SK-N-SH (cell line): Measurements from ENCODE around the gene GPD2. TPM values are rescaled to one million over a fixed set of nuclear protein-coding genes. Genes with fewer than 3 reads are reported as not detected.

Experiments
- CTCF ChIA-PET: fragments of 300-600, 350-600 bp; formaldehyde crosslinking; extraction: SDS; loops from one replicate; lab custom pipeline; 2021; lab: Yijun Ruan, JAX
- POLR2A ChIA-PET: fragments of 350-600 bp; sonication (Branson Sonifier 250); formaldehyde crosslinking; extraction: SDS; loops from one replicate; lab custom pipeline; 2020; ENCODE audit warnings: antibody characterized with exemption, inconsistent platforms; lab: Yijun Ruan, JAX
- DNase-seq: peaks from one replicate; pipeline ENCODE4 v3.0.0; 2012
- H2AFZ ChIP-seq: fragments of 200-600 bp; sonication (generic); 2 replicates; pipeline ENCODE4 v1.8.1; 2016; ENCODE audit warnings: antibody characterized with exemption, mild to moderate bottlenecking, low read depth
- H3F3A ChIP-seq: fragments of 200-600 bp; sonication (generic); replicated peaks from 2 replicates; pipeline ENCODE3; 2016; ENCODE audit warnings: antibody characterized with exemption, mild to moderate bottlenecking; ENCODE audit not compliant: insufficient read depth
- H3K27ac ChIP-seq, 2 experiments: fragments of 200-500 bp in 1 of 2; fragments of 200-600 bp in 1 of 2; sonication (Bioruptor generic) in 1 of 2; sonication (generic), shearing (Covaris generic) in 1 of 2; 2 replicates each; pipeline versions ENCODE4 v1.5.1 to v1.6.1; 2014 to 2016; ENCODE audit warnings: low read depth in 2 of 2, inconsistent platforms in 1 of 2, low read length in 1 of 2, mild to moderate bottlenecking in 1 of 2, mixed read lengths in 1 of 2
- H3K27me3 ChIP-seq: fragments of 200-600 bp; sonication (generic), shearing (Covaris generic); 2 replicates; pipeline ENCODE4 v1.6.1; 2016; ENCODE audit warnings: mixed run types; ENCODE audit not compliant: insufficient read depth
- H3K36me3 ChIP-seq, 2 experiments: fragments of 200-500 bp in 1 of 2; fragments of 200-600 bp in 1 of 2; sonication (Bioruptor generic) in 1 of 2; sonication (generic) in 1 of 2; replicated peaks in 1 of 2; 2 replicates each; pipeline versions ENCODE3 to v1.5.1; 2014 to 2016; ENCODE audit warnings: low read length in 1 of 2, mild to moderate bottlenecking in 1 of 2; ENCODE audit not compliant: insufficient read depth in 2 of 2, control insufficient read depth in 1 of 2
- H3K4me1 ChIP-seq, 2 experiments: fragments of 200-500 bp in 1 of 2; fragments of 200-600 bp in 1 of 2; sonication (Bioruptor generic) in 1 of 2; sonication (generic), shearing (Covaris generic) in 1 of 2; 2 replicates each; pipeline versions ENCODE4 v1.5.1 to v1.6.1; 2014 to 2016; ENCODE audit warnings: low read depth in 1 of 2, low read length in 1 of 2, mixed run types in 1 of 2; ENCODE audit not compliant: insufficient read depth in 2 of 2, control insufficient read depth in 1 of 2
- H3K4me2 ChIP-seq: fragments of 200-600 bp; sonication (generic), shearing (Covaris generic); 2 replicates; pipeline ENCODE4 v1.6.1; 2017; ENCODE audit warnings: mixed run types
- H3K4me3 ChIP-seq, 2 experiments: fragments of 200-500 bp in 1 of 2; fragments of 200-600 bp in 1 of 2; sonication (Bioruptor generic) in 1 of 2; sonication (generic), shearing (Covaris generic) in 1 of 2; 2 replicates each; pipeline versions ENCODE4 v1.5.1 to v1.8.1; 2014 to 2016; ENCODE audit warnings: low read depth in 2 of 2, inconsistent platforms in 1 of 2, low read length in 1 of 2, mild to moderate bottlenecking in 1 of 2, mixed read lengths in 1 of 2, moderate library complexity in 1 of 2
- H3K79me2 ChIP-seq: fragments of 200-600 bp; sonication (generic); 2 replicates; pipeline ENCODE4 v1.8.1; 2017; ENCODE audit warnings: mild to moderate bottlenecking; ENCODE audit not compliant: insufficient read depth
- H3K9ac ChIP-seq: fragments of 200-600 bp; sonication (generic); 2 replicates; pipeline ENCODE4 v1.6.1; 2017; ENCODE audit warnings: mixed run types
- H3K9me2 ChIP-seq: fragments of 200-600 bp; sonication (generic); 2 replicates; pipeline ENCODE4 v1.6.1; 2017; ENCODE audit warnings: mixed run types
- H3K9me3 ChIP-seq: fragments of 200-600 bp; sonication (generic); 2 replicates; pipeline ENCODE4 v1.6.1; 2017; ENCODE audit warnings: mixed run types, mild to moderate bottlenecking, moderate library complexity
- H4K20me1 ChIP-seq: fragments of 200-600 bp; sonication (generic); 2 replicates; pipeline ENCODE4 v1.6.1; 2017; ENCODE audit warnings: mild to moderate bottlenecking, mixed run types; ENCODE audit not compliant: insufficient read depth
- CHD2 ChIP-seq: fragments of 150-350 bp; IDR thresholded peaks from 2 replicates; pipeline ENCODE4 v1.6.1; 2018; ENCODE audit warnings: low read length; ENCODE audit not compliant: partially characterized antibody
- EP300 ChIP-seq, 2 experiments: IDR thresholded peaks; 2 replicates each; pipeline versions ENCODE4 v1.4.0 to v1.6.1; 2012; ENCODE audit warnings: borderline replicate concordance in 1 of 2, low read depth in 1 of 2, low read length in 1 of 2
- FOXM1 ChIP-seq: IDR thresholded peaks from 2 replicates; pipeline ENCODE4 v1.4.0; 2012; ENCODE audit warnings: low read depth, mild to moderate bottlenecking
- GABPA ChIP-seq: IDR thresholded peaks from 2 replicates; pipeline ENCODE4 v1.4.0; 2012; ENCODE audit warnings: low read depth, mild to moderate bottlenecking
- MAX ChIP-seq: IDR thresholded peaks from 2 replicates; pipeline ENCODE4 v1.4.0; 2012; ENCODE audit warnings: low read depth
- MEF2A ChIP-seq: IDR thresholded peaks from 2 replicates; pipeline ENCODE4 v1.4.0; 2012; ENCODE audit warnings: low read depth, borderline replicate concordance
- NFIC ChIP-seq: IDR thresholded peaks from 2 replicates; pipeline ENCODE4 v1.4.0; 2012; ENCODE audit warnings: borderline replicate concordance
- RAD21 ChIP-seq: IDR thresholded peaks from 2 replicates; pipeline ENCODE4 v1.6.1; 2012; ENCODE audit warnings: mild to moderate bottlenecking, low read length
- RFX5 ChIP-seq: IDR thresholded peaks from 2 replicates; pipeline ENCODE4 v1.6.1; 2012; ENCODE audit warnings: mild to moderate bottlenecking, improper control_type of control experiment, low read length
- RXRA ChIP-seq: IDR thresholded peaks from 2 replicates; pipeline ENCODE4 v1.4.0; 2012; ENCODE audit warnings: low read depth, mild to moderate bottlenecking, borderline replicate concordance
- TAF1 ChIP-seq: IDR thresholded peaks from 2 replicates; pipeline ENCODE4 v1.6.1; 2012; ENCODE audit warnings: low read depth, mild to moderate bottlenecking, low read length, moderate library complexity, borderline replicate concordance
- TEAD4 ChIP-seq: IDR thresholded peaks from 2 replicates; pipeline ENCODE4 v1.4.0; 2012; ENCODE audit warnings: mild to moderate bottlenecking, borderline replicate concordance; ENCODE audit not compliant: insufficient read depth
- WGBS: methylation state at CpG from one replicate; pipeline ENCODE4 v1.1.6; 2017; ENCODE audit warnings: low lambda C conversion rate; 5-methylcytosine and 5-hydroxymethylcytosine counted together
- polyA plus RNA-seq, 3 experiments: library from polyadenylated mRNA; depleted of rRNA; stranded (reverse); fragments of >200 nt; gene quantifications; 2 replicates each; pipeline ENCODE4 v1.2.3, GENCODE V29; 2012
- TF ChIP-seq, protein P1 (sequence below): IDR thresholded peaks from 2 replicates; pipeline ENCODE4 v1.4.0; 2012; ENCODE audit warnings: low read depth, borderline replicate concordance
- TF ChIP-seq, protein P2 (sequence below): IDR thresholded peaks from 2 replicates; pipeline ENCODE4 v1.4.0; 2012; ENCODE audit warnings: low read depth, borderline replicate concordance

The GPD2 gene
- polyA plus RNA-seq, 1 of the 3 experiments (the other 2 are of a cell fraction), result 4.8 TPM

GRCh38 chr2:156447761-156448160, 11.6 kb downstream of the GPD2 start:
- H3K4me2 ChIP-seq, result no peak overlapping the region
- no peaks in the 10 kb centered on the region for H3K4me1 ChIP-seq
- H3K9ac ChIP-seq, result no peak overlapping the region
- 100% methylated on average over 1 of the region's 1 CpG for WGBS
- H4K20me1 ChIP-seq, result no peaks in the 10 kb centered on the region
- H2AFZ ChIP-seq, result no peak overlapping the region
- H3K4me3 ChIP-seq, result no peak overlapping the region
- TF ChIP-seq, protein P1, sequence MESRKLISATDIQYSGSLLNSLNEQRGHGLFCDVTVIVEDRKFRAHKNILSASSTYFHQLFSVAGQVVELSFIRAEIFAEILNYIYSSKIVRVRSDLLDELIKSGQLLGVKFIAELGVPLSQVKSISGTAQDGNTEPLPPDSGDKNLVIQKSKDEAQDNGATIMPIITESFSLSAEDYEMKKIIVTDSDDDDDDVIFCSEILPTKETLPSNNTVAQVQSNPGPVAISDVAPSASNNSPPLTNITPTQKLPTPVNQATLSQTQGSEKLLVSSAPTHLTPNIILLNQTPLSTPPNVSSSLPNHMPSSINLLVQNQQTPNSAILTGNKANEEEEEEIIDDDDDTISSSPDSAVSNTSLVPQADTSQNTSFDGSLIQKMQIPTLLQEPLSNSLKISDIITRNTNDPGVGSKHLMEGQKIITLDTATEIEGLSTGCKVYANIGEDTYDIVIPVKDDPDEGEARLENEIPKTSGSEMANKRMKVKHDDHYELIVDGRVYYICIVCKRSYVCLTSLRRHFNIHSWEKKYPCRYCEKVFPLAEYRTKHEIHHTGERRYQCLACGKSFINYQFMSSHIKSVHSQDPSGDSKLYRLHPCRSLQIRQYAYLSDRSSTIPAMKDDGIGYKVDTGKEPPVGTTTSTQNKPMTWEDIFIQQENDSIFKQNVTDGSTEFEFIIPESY, result no peak
- TF ChIP-seq FOXM1, result no peak
- TF ChIP-seq EP300 (IDR thresholded peaks at IDR 0.05; ENCODE audit: borderline replicate concordance in 1 of 2, low read depth in 1 of 2, low read length in 1 of 2), result no peak
- no peak for TF ChIP-seq TAF1
- no peak for TF ChIP-seq RXRA
- no peak for TF ChIP-seq TEAD4
- no peak for TF ChIP-seq MEF2A
- no peak for TF ChIP-seq RAD21
- TF ChIP-seq, protein P2, sequence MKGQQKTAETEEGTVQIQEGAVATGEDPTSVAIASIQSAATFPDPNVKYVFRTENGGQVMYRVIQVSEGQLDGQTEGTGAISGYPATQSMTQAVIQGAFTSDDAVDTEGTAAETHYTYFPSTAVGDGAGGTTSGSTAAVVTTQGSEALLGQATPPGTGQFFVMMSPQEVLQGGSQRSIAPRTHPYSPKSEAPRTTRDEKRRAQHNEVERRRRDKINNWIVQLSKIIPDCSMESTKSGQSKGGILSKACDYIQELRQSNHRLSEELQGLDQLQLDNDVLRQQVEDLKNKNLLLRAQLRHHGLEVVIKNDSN, result no peak
- TF ChIP-seq RFX5, result no peak
- CTCF ChIA-PET, result no interaction called here
- H3K9me2 ChIP-seq, result no peaks in the 10 kb centered on the region
- no peaks in the 10 kb centered on the region for H3K27me3 ChIP-seq
- H3K36me3 ChIP-seq, result no peaks in the 10 kb centered on the region
- H3K9me3 ChIP-seq, result no peaks in the 10 kb centered on the region
- H3K79me2 ChIP-seq, result no peaks in the 10 kb centered on the region
- POLR2A ChIA-PET, result no interaction called here
- no peak overlapping the region for H3K27ac ChIP-seq
- no peaks in the 10 kb centered on the region for H3F3A ChIP-seq
- DNase-seq, result no peak

DNA sequence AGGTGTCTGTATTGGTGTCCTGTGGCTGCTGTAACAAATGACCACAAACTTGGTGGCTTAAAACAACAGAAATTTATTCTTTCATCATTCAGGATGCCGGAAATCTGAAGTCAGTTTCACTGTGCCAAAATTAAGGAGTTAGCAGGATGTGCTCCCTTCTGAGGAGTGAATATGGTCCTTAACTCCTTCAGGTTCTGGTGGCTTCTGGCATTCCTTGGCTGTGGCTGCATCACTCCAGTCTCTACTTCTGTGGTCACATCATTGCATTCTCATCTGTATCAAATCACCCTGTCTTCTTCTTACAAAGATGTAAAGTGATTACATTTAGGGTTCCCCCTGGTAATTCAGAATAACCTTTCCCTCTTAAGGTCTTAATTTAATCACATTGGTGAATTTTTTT, 12.6 kb downstream of the GPD2 start:
- Histone ChIP-seq H4K20me1 (no peaks in the 10 kb centered on the region), H3F3A (no peaks in the 10 kb centered on the region), H3K27me3 (no peaks in the 10 kb centered on the region), H3K4me1 (no peaks in the 10 kb centered on the region), H3K9me2 (no peaks in the 10 kb centered on the region), H3K9ac (no peak overlapping the region), H3K4me3 (no peak overlapping the region), H3K4me2 (no peak overlapping the region), H3K9me3 (no peaks in the 10 kb centered on the region), H3K79me2 (no peaks in the 10 kb centered on the region), H3K27ac (no peak overlapping the region), H3K36me3 (no peaks in the 10 kb centered on the region), H2AFZ (no peak overlapping the region)
- 88% methylated on average over 1 of the region's 1 CpG for WGBS
- CTCF ChIA-PET, result no interaction called here
- DNase-seq, result no peak
- POLR2A ChIA-PET, result no interaction called here
- TF ChIP-seq MEF2A (no peak), RXRA (no peak), CHD2 (no peak), RFX5 (no peak), MAX (no peak), TEAD4 (no peak), GABPA (no peak), NFIC (no peak)
